DMS114 treated with DMSO at 0.1 percent for 48 hours (cell line): Measurements from ENCODE around the gene GNAQ.
"Not testable (repeated sequence)": the region's sequence is repeated elsewhere in the genome, so short reads cannot be mapped to it uniquely, and the experiment has no call there.

ENCODE experiments used
- DNase-seq: peaks from one replicate; lab custom pipeline; 2025; ENCODE audit not compliant: unreplicated experiment; lab: John Stamatoyannopoulos, UW

GNAQ gene

GRCh38 chr9:78031444-78031892 lies at the start of gene GNAQ:
GNAQ (minus strand) TSS chr9:78031811; CDS start chr9:78031235, 576 bp downstream.
- DNase-seq = no peak

- no peak for DNase-seq
Measured at GRCh38 chr9:78074385-78075291, 43.0 kb upstream of the GNAQ start.

- no peak for DNase-seq
Measured at GRCh38 chr9:78073722-78074121, 42.1 kb upstream of the GNAQ start.

- DNase-seq = no peak
Measured at GRCh38 chr9:78072586-78073199, 41.1 kb upstream of the GNAQ start.

GRCh38 chr9:78070521-78070920 lies 38.9 kb upstream of the GNAQ start:
- DNase-seq = no peak

GRCh38 chr9:78064075-78064474 lies 32.5 kb upstream of the GNAQ start:
- no peak for DNase-seq

- no peak for DNase-seq
Measured at GRCh38 chr9:78062710-78063109, 31.1 kb upstream of the GNAQ start.

- DNase-seq = not testable (repeated sequence)
Measured at GRCh38 chr9:78054218-78054617, 22.6 kb upstream of the GNAQ start.

- DNase-seq = no peak
Measured at GRCh38 chr9:78053627-78054026, 22.0 kb upstream of the GNAQ start.

- DNase-seq = no peak
Measured at GRCh38 chr9:78050421-78050820, 18.8 kb upstream of the GNAQ start.

- DNase-seq = no peak
Measured at GRCh38 chr9:78049484-78049883, 17.9 kb upstream of the GNAQ start.

GRCh38 chr9:78047106-78047505 lies 15.5 kb upstream of the GNAQ start:
- no peak for DNase-seq

- no peak for DNase-seq
Measured at GRCh38 chr9:78046112-78046511, 14.5 kb upstream of the GNAQ start.

GRCh38 chr9:78044886-78045285 lies 13.3 kb upstream of the GNAQ start:
- no peak for DNase-seq

- DNase-seq = no peak
Measured at GRCh38 chr9:78044189-78044588, 12.6 kb upstream of the GNAQ start.

GRCh38 chr9:78041971-78042370 lies 10.4 kb upstream of the GNAQ start:
- DNase-seq = no peak

- DNase-seq = no peak
Measured at GRCh38 chr9:78040726-78041125, 9.1 kb upstream of the GNAQ start.

- no peak for DNase-seq
Measured at GRCh38 chr9:78038620-78039300, 7.1 kb upstream of the GNAQ start.

GRCh38 chr9:78035383-78035993 lies 3.9 kb upstream of the GNAQ start:
- DNase-seq = peak; percentile 2

GRCh38 chr9:78033870-78034269 lies 2.3 kb upstream of the GNAQ start:
- DNase-seq = no peak

GRCh38 chr9:78032730-78033457 lies 1.3 kb upstream of the GNAQ start:
- DNase-seq = no peak
